Lower lobe of right lung (tissue), 2 donors: ENCODE results near the gene TCAIM. TPM values are rescaled to one million over a fixed set of nuclear protein-coding genes. Genes with fewer than 3 reads are reported as not detected.
"Not testable (repeated sequence)": the region's sequence is repeated elsewhere in the genome, so short reads cannot be mapped to it uniquely, and the experiment has no call there.

Experiments
- ATAC-seq, 2 donors: fragments of 200-7000 bp; cut with Tn5 transposase; one replicate each; pipeline ENCODE4 v1.9.1; 2020 to 2022; ENCODE audit warnings: mild to moderate bottlenecking in 2 of 2, moderate library complexity in 2 of 2
- DNase-seq: peaks from one replicate; pipeline ENCODE4 v3.0.0-alpha.2; 2020
- H3K27ac ChIP-seq: fragments of 200-600 bp; one replicate; pipeline ENCODE4 v1.8.0; 2022
- H3K27me3 ChIP-seq: fragments of 200-600 bp; one replicate; pipeline ENCODE4 v1.8.0; 2022; ENCODE audit warnings: low read depth
- H3K36me3 ChIP-seq: fragments of 200-600 bp; one replicate; pipeline ENCODE4 v1.8.0; 2022; ENCODE audit warnings: mild to moderate bottlenecking
- H3K4me1 ChIP-seq: fragments of 200-600 bp; one replicate; pipeline ENCODE4 v1.8.0; 2022
- H3K4me3 ChIP-seq: fragments of 200-600 bp; one replicate; pipeline ENCODE4 v1.8.0; 2022; ENCODE audit warnings: mild to moderate bottlenecking
- H3K9me3 ChIP-seq: fragments of 200-600 bp; one replicate; pipeline ENCODE4 v1.8.0; 2022
- intact Hi-C: fragments of 100-400 bp; cut with DNase I; formaldehyde crosslinking; loops from one replicate; pipeline ENCODE4 v1.11.0; 2022
- total RNA-seq: library from RNA; stranded (reverse); fragmentation: NEBNext Ultra II Directional; extraction: Animal tissue kit (Norgen Biotek cat#: 25700); gene quantifications from one replicate; pipeline ENCODE4 v1.2.1, GENCODE V29; 2021
- TF ChIP-seq, protein P1 (sequence below): fragments of 200-600 bp; IDR thresholded peaks from one replicate; pipeline ENCODE4 v1.8.0; 2022; ENCODE audit warnings: antibody characterized with exemption, mild to moderate bottlenecking
- donor health status: DM: no; HTN: yes; CAD: no; lungs with severe emphysema.

TCAIM gene
- total RNA-seq, 1 donor from 2014 or later = 33.5 TPM

DNA sequence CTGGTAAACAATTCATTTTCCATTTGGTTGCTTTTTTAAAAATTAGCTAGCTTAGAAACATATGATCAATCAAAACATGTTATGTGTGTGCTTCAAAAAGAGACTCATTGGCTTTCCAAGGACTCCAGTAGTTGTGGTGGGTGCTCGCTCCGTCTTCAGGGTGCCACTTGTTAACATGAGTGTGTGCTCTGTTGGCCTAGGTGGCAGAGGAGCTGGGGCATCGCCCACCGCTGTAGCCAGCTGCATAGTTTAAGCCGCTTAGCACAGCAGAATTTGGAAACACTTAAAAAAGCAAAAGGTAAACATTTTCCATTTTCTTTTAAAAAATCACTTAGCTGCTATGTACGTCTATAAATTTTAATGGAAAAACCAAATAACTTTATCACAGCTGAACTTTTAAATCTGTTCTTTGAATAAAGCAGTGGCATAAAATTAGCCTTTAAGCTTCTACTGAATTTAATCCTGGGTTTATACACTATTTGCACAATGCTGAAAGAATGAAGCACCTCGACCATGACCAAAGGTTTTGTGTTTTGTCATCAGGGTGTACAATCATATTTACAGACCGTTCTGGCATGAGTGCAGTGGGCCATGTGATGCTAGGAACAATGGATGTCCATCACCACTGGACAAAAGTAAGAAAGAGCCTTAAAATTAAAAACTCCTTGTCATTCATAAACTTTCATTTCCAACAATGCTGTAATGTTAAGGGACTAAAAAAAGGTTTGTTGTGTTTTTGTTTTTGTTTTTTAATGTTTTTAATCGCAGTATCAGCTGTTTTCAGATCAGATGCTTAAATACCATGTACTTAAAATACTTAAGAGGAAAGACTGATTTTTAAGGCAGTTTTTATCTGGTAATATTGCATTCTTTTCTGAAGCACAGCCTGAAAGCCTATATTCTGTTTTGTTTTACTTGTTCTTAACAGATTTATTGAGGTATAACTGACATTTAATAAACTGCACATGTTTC lies 57.9 kb downstream of the TCAIM start:
- Histone ChIP-seq H3K9me3 (no peaks in the 10 kb centered on the region), H3K27ac (no peak overlapping the region), H3K4me1 (no peaks in the 10 kb centered on the region), H3K36me3 (peaks cover 27% of the 10 kb centered on the region), H3K27me3 (no peaks in the 10 kb centered on the region), H3K4me3 (no peak overlapping the region)
- intact Hi-C loops = no loop called here
- DNase-seq = no peak
- TF ChIP-seq, protein P1, sequence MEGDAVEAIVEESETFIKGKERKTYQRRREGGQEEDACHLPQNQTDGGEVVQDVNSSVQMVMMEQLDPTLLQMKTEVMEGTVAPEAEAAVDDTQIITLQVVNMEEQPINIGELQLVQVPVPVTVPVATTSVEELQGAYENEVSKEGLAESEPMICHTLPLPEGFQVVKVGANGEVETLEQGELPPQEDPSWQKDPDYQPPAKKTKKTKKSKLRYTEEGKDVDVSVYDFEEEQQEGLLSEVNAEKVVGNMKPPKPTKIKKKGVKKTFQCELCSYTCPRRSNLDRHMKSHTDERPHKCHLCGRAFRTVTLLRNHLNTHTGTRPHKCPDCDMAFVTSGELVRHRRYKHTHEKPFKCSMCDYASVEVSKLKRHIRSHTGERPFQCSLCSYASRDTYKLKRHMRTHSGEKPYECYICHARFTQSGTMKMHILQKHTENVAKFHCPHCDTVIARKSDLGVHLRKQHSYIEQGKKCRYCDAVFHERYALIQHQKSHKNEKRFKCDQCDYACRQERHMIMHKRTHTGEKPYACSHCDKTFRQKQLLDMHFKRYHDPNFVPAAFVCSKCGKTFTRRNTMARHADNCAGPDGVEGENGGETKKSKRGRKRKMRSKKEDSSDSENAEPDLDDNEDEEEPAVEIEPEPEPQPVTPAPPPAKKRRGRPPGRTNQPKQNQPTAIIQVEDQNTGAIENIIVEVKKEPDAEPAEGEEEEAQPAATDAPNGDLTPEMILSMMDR = no peak
- ATAC-seq = no peak

DNA sequence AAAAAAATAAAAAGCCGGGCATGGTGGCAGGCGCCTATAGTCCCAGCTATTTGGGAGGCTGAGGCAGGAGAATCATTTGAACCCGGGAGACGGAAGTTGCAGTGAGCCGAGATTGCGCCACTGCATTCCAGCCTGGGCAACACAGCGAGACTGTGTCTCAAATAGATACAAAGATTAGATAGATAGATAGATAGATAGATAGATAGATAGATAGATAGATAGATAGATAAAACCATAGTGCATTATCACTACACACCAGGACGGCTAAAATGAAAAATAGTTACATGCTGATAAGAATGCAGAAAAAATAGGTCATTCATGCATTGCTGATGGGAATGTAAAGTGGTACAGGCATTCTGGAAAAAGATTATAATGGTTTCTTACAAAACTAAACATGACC lies 59.7 kb downstream of the TCAIM start:
- H3K27ac ChIP-seq, ATAC-seq, H3K9me3 ChIP-seq, H3K4me3 ChIP-seq, H3K4me1 ChIP-seq, intact Hi-C loops, H3K27me3 ChIP-seq, DNase-seq: not testable (repeated sequence)
- H3K36me3 ChIP-seq = peaks cover 21% of the 10 kb centered on the region

DNA sequence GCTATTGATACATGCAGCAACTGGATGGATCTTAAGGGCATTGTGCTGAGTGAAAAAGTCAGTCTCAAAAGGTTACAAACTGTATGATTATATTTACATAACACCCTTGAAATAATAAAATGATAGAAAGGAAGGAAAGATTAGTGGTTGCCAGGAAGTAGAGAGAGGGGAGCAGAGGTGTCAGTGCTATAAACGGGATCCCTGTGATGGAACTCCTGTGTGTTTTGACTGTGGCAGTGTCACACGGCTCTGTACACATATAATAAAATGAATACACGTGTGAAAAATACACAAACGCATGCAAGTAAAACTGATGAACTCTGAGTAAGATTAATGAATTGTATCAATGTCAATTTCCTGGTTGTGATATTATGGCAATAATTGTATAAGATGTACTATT lies 60.3 kb downstream of the TCAIM start:
- intact Hi-C loops = no loop called here
- no peaks in the 10 kb centered on the region for H3K4me1 ChIP-seq
- DNase-seq (no peak), ATAC-seq (no peak)
- TF ChIP-seq, protein P1 = no peak
- peaks cover 21% of the 10 kb centered on the region for H3K36me3 ChIP-seq
- no peak overlapping the region for H3K4me3 ChIP-seq
- no peaks in the 10 kb centered on the region for H3K27me3 ChIP-seq
- no peak overlapping the region for H3K27ac ChIP-seq
- no peaks in the 10 kb centered on the region for H3K9me3 ChIP-seq

DNA sequence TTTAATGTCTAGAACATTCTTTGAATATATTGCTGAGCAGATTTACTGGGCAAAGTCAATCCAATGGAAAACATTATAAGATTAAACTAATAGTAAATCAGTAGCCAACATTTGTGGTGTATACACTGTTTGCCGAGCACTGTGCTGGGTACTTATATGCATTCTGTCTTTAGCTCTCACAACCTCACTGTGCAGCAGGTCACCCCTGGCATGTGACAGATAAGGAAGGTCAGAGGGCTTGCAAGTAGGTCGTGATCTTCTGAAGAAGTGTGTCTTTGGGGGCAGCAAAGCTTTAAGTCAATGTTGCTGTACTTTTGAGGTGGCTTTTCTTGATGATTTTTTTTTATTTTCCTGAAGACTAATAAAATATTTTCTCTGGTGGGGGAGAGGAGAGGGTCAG lies 62.2 kb downstream of the TCAIM start:
- H3K9me3 ChIP-seq = no peaks in the 10 kb centered on the region
- peaks cover 16% of the 10 kb centered on the region for H3K36me3 ChIP-seq
- ATAC-seq = no peak
- H3K4me1 ChIP-seq = no peaks in the 10 kb centered on the region
- TF ChIP-seq, protein P1 = no peak
- no peak overlapping the region for H3K27ac ChIP-seq
- no peak overlapping the region for H3K4me3 ChIP-seq
- DNase-seq = no peak
- intact Hi-C loops = no loop called here
- H3K27me3 ChIP-seq = no peaks in the 10 kb centered on the region

DNA sequence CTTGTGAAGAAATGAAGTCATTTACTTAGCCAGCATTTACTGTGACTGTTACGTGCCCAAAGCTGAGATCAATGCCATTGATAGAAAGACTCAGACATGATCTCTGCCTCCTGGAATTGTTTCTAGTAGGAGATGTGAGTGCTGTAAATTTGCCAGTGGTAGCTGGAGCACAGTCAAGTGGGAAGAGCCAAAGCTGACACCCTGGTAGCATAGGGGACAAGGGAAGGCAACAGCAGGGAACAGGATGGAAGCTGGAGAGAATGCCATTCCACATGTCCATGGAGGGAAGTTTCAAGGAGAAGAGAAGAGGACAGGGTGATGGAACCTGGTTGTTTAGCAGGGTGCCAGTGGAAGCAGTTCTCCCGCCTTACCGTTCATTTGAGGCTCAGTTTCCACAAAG lies 64.0 kb downstream of the TCAIM start:
- intact Hi-C loops = no loop called here
- ATAC-seq (no peak), DNase-seq (no peak)
- Histone ChIP-seq H3K4me3 (no peak overlapping the region), H3K36me3 (peaks cover 10% of the 10 kb centered on the region), H3K4me1 (no peaks in the 10 kb centered on the region), H3K27me3 (no peaks in the 10 kb centered on the region), H3K27ac (no peak overlapping the region), H3K9me3 (no peaks in the 10 kb centered on the region)
- TF ChIP-seq, protein P1 = no peak
